GM13977 (cell line): ENCODE measurements around the gene AAR2.

Source experiments
- DNase-seq: peaks from one replicate; pipeline ENCODE4 v3.0.0; 2012; ENCODE audit warnings: low spot score
- in situ Hi-C: fragments of 300-500 bp; cut with MboI; formaldehyde crosslinking; loops from one replicate; pipeline ENCODE4 v1.12.0; 2022; ENCODE audit warnings: low sequenced_read_pairs, low pct_unique_long_range_greater_than_20kb, mixed read lengths, inconsistent platforms; ENCODE audit not compliant: unreplicated experiment
- TF ChIP-seq, protein P1 (sequence below): IDR thresholded peaks from 2 replicates; pipeline ENCODE4 v1.5.1; 2012; ENCODE audit warnings: mild to moderate bottlenecking, control low read depth; ENCODE audit not compliant: insufficient read depth; ENCODE audit errors: extremely low read depth, missing control alignments

Gene AAR2

DNA sequence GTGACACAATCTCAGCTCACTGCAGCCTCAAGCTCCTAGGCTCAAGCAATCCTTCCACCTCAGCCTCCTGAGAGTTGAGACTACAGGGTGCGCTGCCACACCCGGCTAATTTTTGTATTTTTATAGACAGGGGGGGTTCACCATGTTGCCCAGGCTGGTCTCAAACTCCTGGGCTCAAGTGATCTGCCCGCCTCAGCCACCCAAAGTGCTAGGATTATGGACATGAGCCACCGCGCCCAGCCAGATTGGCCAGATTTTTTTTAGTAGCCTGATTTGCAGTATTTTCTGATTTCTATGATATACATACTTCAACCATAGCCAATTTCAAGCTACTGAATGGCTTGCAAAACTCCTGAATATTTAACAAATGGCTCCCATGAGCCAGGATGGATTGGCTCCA lies 48.5 kb downstream of the AAR2 start:
- TF ChIP-seq, protein P1, sequence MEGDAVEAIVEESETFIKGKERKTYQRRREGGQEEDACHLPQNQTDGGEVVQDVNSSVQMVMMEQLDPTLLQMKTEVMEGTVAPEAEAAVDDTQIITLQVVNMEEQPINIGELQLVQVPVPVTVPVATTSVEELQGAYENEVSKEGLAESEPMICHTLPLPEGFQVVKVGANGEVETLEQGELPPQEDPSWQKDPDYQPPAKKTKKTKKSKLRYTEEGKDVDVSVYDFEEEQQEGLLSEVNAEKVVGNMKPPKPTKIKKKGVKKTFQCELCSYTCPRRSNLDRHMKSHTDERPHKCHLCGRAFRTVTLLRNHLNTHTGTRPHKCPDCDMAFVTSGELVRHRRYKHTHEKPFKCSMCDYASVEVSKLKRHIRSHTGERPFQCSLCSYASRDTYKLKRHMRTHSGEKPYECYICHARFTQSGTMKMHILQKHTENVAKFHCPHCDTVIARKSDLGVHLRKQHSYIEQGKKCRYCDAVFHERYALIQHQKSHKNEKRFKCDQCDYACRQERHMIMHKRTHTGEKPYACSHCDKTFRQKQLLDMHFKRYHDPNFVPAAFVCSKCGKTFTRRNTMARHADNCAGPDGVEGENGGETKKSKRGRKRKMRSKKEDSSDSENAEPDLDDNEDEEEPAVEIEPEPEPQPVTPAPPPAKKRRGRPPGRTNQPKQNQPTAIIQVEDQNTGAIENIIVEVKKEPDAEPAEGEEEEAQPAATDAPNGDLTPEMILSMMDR, result no peak
- DNase-seq, result no peak
- in situ Hi-C loops, result no loop called here

DNA sequence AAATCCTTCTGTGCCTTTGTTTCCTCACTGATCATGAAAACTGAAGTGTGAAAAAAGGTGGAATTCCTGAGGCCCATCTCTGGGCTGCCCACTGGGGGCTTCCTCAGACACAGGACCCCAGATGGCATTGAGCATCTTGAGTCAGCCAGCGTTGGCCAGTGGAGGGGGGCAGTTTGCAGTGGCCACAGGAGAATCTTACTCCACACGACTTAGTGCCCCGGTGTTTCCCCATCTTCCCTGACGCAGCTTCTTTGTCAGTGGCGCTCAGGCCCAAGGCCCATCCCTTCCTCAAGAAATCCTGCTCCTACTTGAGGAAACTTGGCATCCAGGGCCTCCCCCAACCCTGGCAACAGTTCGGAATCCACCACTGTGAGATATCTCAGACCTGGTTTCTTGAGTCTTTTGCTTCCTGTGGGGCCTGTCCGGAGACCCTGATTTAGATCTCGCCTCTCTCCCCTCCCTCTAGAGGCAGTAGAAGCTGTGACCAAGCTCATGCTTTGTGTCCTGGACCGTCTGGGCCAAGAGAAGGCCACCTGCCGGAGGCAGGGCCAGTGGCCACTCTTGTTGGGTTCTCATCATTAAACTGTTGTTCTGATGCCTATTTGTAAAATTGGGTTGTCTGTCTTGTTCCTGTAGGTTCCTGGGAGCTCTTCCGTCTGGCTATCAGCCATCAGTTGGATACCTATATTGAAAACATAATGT lies 49.6 kb downstream of the AAR2 start:
- no peak for DNase-seq
- in situ Hi-C loops, result no loop called here
- TF ChIP-seq, protein P1, result no peak

DNA sequence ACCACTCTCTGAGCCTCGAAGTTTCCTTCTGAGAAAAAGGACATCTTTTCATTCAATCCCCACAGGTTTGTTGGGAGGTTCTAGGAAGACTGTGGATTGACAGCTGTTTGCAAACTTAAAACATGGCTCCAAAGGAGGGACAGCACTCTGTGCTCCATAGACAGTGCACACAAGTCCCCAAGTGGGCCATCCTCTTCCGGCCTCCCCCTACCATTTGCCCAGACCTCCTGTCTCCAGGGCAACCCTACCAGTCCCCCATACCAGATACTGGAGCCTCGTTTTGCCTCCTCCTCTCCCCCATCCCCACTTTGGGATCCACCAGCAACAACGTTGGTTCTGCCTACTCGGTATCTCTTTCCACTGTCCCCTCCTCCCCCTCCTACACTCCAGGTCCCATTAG lies 61.4 kb downstream of the AAR2 start:
- DNase-seq, result no peak
- in situ Hi-C loops, result no loop called here
- TF ChIP-seq, protein P1, result no peak

DNA sequence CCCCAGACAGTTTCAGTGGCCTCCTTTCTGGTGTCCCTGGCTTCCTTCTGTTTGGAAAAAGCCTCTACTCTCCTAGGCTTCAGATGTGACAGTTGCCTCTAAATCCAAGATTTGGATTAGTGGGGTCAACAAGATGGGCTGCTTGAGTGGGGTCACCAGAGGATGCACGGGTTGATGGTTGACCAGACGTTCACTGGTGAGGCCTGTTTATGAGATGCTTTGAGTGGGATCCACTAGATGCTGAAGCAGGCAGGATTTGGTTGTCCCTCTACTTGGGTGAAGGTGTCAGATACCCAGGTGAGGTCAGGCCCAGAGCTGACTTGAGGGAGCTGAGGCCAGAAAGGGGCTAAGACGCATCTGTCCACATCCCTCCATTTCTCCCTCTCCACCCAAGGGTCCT lies 61.8 kb downstream of the AAR2 start:
- DNase-seq, result no peak
- TF ChIP-seq, protein P1, result no peak
- in situ Hi-C loops, result no loop called here

DNA sequence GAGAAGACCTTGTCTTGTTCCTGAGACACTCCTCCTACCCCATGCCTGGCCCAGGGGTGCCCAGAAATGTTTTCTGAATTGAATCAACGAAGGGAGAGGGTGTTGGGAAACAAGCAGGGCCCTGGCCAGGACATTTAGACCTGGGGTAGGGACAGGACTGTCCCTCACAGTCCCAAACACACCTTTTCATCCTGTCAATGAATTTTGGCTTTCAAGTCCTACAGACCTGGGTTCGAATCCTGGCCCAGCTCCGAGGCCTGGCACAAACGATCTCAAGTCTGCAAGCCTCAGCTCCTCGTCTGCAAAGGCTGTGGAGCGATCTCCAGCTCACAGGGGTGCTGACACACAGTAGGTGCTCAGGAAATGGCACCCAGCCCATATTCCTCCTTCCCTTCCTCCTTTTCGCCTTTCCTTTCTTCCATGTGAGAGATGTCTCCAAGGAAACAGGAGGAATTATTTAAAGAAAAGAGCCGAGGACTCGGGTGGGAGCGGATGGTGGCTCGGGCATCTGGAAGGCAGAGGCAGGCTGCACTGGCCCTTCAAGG lies 62.6 kb downstream of the AAR2 start:
- TF ChIP-seq, protein P1, result no peak
- no peak for DNase-seq
- in situ Hi-C loops, result no loop called here

DNA sequence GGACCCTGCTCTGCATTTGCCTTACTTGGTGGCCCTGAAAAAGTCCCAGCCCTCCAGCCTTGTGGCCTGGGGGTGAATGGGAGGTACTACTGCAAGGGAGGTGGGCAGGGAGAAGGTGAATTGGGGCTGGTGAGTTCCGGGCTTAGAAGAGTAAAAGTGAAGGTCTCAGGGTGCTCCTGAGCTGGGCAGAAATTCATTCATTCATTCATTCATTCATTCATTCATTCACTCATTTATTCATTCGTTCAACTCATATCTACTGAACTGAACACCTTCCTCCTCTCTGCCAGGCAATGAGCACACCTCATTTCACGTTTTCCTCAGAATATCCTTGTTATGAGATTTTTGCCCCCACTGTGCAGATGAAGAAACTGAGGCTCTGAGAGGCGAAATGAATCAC lies 63.2 kb downstream of the AAR2 start:
- in situ Hi-C loops, result no loop called here
- TF ChIP-seq, protein P1, result no peak
- DNase-seq, result no peak
